GM13976 (cell line): Measurements from ENCODE around the gene CCBE1.

Source experiments
- DNase-seq: peaks from one replicate; pipeline ENCODE4 v3.0.0; 2012; ENCODE audit warnings: low spot score
- in situ Hi-C: fragments of 300-500 bp; cut with MboI; formaldehyde crosslinking; loops from one replicate; pipeline ENCODE4 v1.12.0; 2022; ENCODE audit warnings: low sequenced_read_pairs, mixed read lengths, inconsistent platforms; ENCODE audit not compliant: unreplicated experiment
- TF ChIP-seq, protein P1 (sequence below): IDR thresholded peaks from 2 replicates; pipeline ENCODE4 v1.5.1; 2012; ENCODE audit warnings: borderline replicate concordance, mild to moderate bottlenecking; ENCODE audit not compliant: insufficient read depth; ENCODE audit errors: extremely low read depth, missing control alignments, control extremely low read depth

CCBE1 gene

GRCh38 chr18:59736061-59736460 lies 38.8 kb upstream of the CCBE1 start:
- TF ChIP-seq, protein P1, sequence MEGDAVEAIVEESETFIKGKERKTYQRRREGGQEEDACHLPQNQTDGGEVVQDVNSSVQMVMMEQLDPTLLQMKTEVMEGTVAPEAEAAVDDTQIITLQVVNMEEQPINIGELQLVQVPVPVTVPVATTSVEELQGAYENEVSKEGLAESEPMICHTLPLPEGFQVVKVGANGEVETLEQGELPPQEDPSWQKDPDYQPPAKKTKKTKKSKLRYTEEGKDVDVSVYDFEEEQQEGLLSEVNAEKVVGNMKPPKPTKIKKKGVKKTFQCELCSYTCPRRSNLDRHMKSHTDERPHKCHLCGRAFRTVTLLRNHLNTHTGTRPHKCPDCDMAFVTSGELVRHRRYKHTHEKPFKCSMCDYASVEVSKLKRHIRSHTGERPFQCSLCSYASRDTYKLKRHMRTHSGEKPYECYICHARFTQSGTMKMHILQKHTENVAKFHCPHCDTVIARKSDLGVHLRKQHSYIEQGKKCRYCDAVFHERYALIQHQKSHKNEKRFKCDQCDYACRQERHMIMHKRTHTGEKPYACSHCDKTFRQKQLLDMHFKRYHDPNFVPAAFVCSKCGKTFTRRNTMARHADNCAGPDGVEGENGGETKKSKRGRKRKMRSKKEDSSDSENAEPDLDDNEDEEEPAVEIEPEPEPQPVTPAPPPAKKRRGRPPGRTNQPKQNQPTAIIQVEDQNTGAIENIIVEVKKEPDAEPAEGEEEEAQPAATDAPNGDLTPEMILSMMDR: no peak
- in situ Hi-C loops: no loop called here
- no peak for DNase-seq

GRCh38 chr18:59735269-59735860 lies 38.1 kb upstream of the CCBE1 start:
- TF ChIP-seq, protein P1: no peak
- in situ Hi-C loops: no loop called here
- DNase-seq: no peak

DNA sequence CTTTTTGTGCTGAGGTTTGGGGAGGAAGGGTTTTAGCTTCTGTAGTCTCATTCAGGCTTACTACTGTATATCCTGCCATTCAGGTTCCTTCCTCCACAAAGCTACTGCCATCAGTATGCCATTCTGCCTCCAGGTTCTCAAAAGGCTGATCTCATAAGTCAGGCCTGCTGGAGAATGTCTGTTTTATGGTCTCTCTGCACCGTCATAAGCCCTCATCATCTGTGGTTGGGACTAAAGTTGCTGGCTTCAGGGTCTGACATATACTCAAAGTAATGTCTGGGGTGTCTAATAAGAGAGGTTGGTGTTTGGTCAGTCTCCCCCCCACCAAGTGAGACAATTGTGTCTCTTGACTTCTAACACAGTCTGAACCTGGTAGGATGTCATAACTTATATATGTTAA lies 36.2 kb upstream of the CCBE1 start:
- no peak for DNase-seq
- TF ChIP-seq, protein P1: no peak
- in situ Hi-C loops: no loop called here

DNA sequence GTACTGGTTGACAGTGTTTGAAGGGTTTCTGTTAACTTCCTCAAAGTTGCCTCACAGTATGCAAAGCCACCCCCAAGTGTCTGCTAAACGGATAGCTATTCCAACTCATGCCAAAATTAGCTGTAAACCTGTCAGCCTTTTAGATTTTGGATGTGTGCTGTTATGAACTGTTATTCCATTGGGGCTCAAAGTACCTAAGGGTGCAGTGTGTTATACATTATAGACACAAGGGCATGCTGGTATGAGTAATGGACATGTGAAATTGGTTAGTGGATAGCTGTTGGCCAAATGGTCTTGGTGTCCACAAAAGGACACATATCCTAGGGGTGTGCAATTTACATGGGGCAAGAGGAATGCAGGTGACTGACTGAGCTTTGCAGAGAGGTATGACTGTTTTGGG lies 33.7 kb upstream of the CCBE1 start:
- TF ChIP-seq, protein P1: no peak
- in situ Hi-C loops: no loop called here
- no peak for DNase-seq

- TF ChIP-seq, protein P1: no peak
- DNase-seq: no peak
- in situ Hi-C loops: no loop called here
These were observed 32.6 kb upstream of the CCBE1 start for GRCh38 chr18:59729781-59730180.

DNA sequence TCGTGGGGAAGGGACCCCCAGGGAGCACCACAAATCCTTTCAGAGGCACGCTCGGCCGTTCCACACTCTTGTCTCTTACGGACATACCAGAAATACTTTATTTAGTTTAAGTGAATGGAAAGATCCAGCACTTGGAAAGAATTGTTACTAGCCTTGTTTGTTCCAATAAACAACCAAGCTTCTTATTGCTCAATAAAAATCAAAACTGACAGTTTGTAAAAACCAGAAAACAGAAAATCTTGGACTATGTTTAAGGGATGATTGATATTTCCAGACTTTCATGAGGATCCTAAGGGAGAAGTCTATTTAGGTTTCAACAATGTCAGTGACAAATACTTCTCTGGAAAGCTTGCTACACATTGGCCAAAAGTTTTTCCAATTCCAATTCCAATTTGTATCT lies 31.6 kb upstream of the CCBE1 start:
- TF ChIP-seq, protein P1: no peak
- DNase-seq: no peak

More for the DNA sequence above, 31.6 kb upstream of the CCBE1 start:
- in situ Hi-C loops: no loop called here
